GM06990 (cell line): Measurements from ENCODE around the gene ZNF28.

Experiments
- DNase-seq: peaks from one replicate; pipeline ENCODE4 v3.0.0-alpha.2; 2011; ENCODE audit not compliant: insufficient read length; ENCODE audit errors: extremely low read depth
- H3K27me3 ChIP-seq: replicated peaks from 2 replicates; pipeline ENCODE4 v1.6.0; 2011; ENCODE audit warnings: low read length; ENCODE audit not compliant: control insufficient read depth, insufficient read depth
- H3K36me3 ChIP-seq: 2 replicates; pipeline ENCODE4 v1.5.1; 2011; ENCODE audit warnings: low read length; ENCODE audit not compliant: control insufficient read depth, insufficient read depth
- H3K4me3 ChIP-seq: replicated peaks from 2 replicates; pipeline ENCODE4 v1.5.1; 2011; ENCODE audit warnings: low read depth, mild to moderate bottlenecking, control low read depth, low read length
- CTCF ChIP-seq: IDR thresholded peaks from 2 replicates; pipeline ENCODE4 v1.5.1; 2011; ENCODE audit warnings: low read length, control low read depth, mild to moderate bottlenecking, inconsistent platforms; ENCODE audit not compliant: insufficient read depth, poor library complexity, severe bottlenecking

ZNF28 gene

GRCh38 chr19:52749780-52750179 lies 71.7 kb downstream of the ZNF28 start:
- Histone ChIP-seq H3K4me3 (no peak overlapping the region), H3K36me3 (no peaks in the 10 kb centered on the region), H3K27me3 (no peaks in the 10 kb centered on the region)
- no peak for DNase-seq
- TF ChIP-seq CTCF = no peak

- Histone ChIP-seq H3K4me3 (no peak overlapping the region), H3K36me3 (no peaks in the 10 kb centered on the region), H3K27me3 (no peaks in the 10 kb centered on the region)
- TF ChIP-seq CTCF = peak; percentile 14
- DNase-seq = no peak
Observed at GRCh38 chr19:52748336-52748950, 73.0 kb downstream of the ZNF28 start.
